K562 treated with DMSO at 1 percent for 4 hours (cell line): Measurements from ENCODE around the gene IFT81. TPM values are rescaled to one million over a fixed set of nuclear protein-coding genes. Genes with fewer than 3 reads are reported as not detected.

Experiments used
- total RNA-seq: library from RNA; unstranded; fragments of 300-600 nt; gene quantifications from 2 replicates; pipeline ENCODE4 v1.2.3, GENCODE V29; 2022; ENCODE audit not compliant: insufficient read depth

The IFT81 gene
- 2.7 and 6.6 TPM in 2 replicates for total RNA-seq

GRCh38 chr12:110124269-110124995, at the start of gene IFT81:
IFT81 (plus strand) TSS chr12:110124357; CDS start chr12:110127381, 3,024 bp downstream.

Other genes with a start within 250 kb of the IFT81 start
- gene GLTP, start 243.8 kb upstream of the IFT81 start, total RNA-seq, result 5.3 and 5.9 TPM in 2 replicates
- 23.1 and 29.1 TPM in 2 replicates for gene TCHP, start 224.1 kb upstream of the IFT81 start, total RNA-seq
- gene GIT2, start 128.0 kb upstream of the IFT81 start, total RNA-seq, result 14.9 and 16.4 TPM in 2 replicates
- 52.1 and 56.6 TPM in 2 replicates for gene ANKRD13A, start 124.9 kb upstream of the IFT81 start, total RNA-seq
- gene C12orf76, start 75.8 kb upstream of the IFT81 start, total RNA-seq, result 19.7 and 24.0 TPM in 2 replicates
- 106 and 141 TPM in 2 replicates for gene ATP2A2, start 156.9 kb downstream of the IFT81 start, total RNA-seq